GM12873 (cell line): ENCODE data around the gene KLKB1.

Experiments used
- CTCF ChIP-seq: IDR thresholded peaks from 2 replicates; pipeline ENCODE4 v1.5.1; 2012; ENCODE audit warnings: low read depth, mild to moderate bottlenecking, moderate library complexity, low read length, control low read depth; ENCODE audit not compliant: insufficient read depth; ENCODE audit errors: missing control alignments

The KLKB1 gene

DNA sequence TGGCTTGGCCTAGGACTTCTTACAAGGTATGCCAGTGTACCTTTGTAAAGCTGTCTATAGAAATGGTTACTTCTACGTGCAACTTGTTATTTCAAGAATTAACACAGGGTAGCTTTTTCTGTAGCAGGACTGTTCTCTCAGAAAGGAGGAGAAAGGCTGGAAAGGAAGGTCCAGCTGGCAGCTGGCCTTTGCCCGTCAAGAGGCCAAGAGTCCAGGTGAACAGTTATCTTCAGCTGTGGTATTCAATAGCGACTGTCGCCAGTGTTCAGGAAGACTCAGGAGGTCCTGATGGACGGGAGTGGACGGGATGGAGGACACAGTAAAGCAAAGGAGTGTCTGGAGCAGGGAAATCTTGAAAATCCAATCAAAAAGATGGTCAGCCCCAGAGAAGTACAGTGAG, 31.2 kb upstream of the KLKB1 start:
- TF ChIP-seq CTCF: no peak

- no peak for TF ChIP-seq CTCF
Measured at GRCh38 chr4:186200516-186200915, 26.8 kb upstream of the KLKB1 start.

GRCh38 chr4:186201010-186201409, 26.3 kb upstream of the KLKB1 start:
- no peak for TF ChIP-seq CTCF

DNA sequence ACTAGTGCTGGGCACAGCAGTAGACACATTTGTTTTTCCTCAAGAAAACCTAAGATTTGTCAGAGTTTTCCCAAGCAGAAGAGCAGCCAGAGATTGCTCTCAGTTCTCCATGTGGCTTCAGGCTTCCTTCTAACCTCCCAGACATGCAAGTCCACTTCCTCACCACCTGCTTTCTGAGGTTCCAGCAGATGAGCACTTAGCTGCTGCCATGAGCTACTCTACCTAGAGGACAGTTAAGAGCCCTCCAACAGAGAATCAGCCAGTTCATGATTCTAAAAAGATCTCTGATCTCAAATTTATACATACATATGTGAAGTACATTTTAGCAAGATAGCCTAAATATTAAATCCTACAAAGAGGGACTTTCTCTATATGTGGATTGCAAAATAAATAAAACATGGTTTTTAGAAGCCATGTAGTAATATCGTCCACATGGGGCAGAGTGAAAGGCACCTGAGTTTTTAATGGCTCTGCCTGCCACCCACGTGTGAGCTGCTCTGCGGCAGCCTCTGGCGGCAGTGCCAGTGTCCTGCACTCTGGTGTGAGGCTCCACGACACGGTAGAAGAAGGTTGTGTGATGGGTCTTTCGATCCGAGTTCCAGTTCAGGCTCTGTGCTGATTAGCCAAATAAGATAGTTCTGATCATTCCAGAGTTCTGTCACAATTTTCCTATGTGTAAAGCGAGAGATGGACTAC, 25.6 kb upstream of the KLKB1 start:
- TF ChIP-seq CTCF: peak; percentile 84

DNA sequence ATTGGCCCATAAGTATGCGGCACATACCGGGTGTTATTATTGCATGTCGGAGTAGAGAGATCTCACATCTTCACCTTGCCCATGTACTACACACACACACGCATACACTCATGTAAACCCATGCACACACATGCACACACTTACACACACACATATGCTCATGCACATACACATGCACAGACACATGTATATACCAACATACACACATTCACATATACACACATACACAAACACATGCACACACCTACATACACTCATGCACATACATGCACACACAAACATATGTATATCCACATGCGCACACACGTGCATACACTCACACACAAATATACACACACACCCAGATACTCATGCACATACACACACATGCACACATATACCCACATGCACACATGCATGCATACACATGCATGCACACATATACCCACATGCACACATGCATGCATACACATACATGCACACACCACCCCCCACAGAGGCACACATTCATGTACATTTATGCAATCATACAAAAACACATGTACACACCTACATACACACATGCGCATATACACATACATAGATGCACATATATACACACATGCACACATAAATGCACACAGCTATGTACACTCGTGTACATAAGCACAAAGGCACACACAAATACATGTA, 24.7 kb upstream of the KLKB1 start:
- TF ChIP-seq CTCF: no peak

GRCh38 chr4:186203406-186203805, 23.9 kb upstream of the KLKB1 start:
- no peak for TF ChIP-seq CTCF

- no peak for TF ChIP-seq CTCF
Measured at GRCh38 chr4:186204103-186204559, 23.2 kb upstream of the KLKB1 start.
